ENCODE measurements around the gene ABCG4. TPM values are rescaled to one million over a fixed set of nuclear protein-coding genes. Genes with fewer than 3 reads are reported as not detected.

Gene ABCG4
- total and polyA plus RNA-seq, 2 experiments from 2014 or later, result 0.58 to 1.0 TPM

GRCh38 chr11:119179983-119180382, 31.1 kb downstream of the ABCG4 start:
- Histone ChIP-seq H2AFZ (no peak overlapping the region), H3K27me3 (ENCODE audit: insufficient read depth) (no peaks in the 10 kb centered on the region), H3F3A (replicated peaks; ENCODE audit: low read depth) (no peaks in the 10 kb centered on the region), H4K20me1 (replicated peaks; ENCODE audit: insufficient read depth) (no peaks in the 10 kb centered on the region), H3K4me3 (no peak overlapping the region), H3K9me2 (ENCODE audit: insufficient read depth) (no peaks in the 10 kb centered on the region), H3K79me2 (replicated peaks; ENCODE audit: insufficient read depth) (no peaks in the 10 kb centered on the region), H3K36me3 (ENCODE audit: insufficient read depth) (no peaks in the 10 kb centered on the region), H3K27ac (ENCODE audit: low read depth) (no peak overlapping the region), H3K4me1 (ENCODE audit: insufficient read depth) (no peaks in the 10 kb centered on the region), H3K4me2 (no peak overlapping the region)
- Mint-ChIP-seq H3K4me3 (no peak overlapping the region), H3K9me3 (no peaks in the 10 kb centered on the region), H3K4me1 (no peaks in the 10 kb centered on the region; the same call in 1 of the 3 replicates), H3K36me3 (ENCODE audit: low read depth) (no peaks in the 10 kb centered on the region; the same call in 2 of the 3 replicates), H3K27me3 (ENCODE audit: insufficient read depth, low read depth, poor library complexity) (peaks cover 13% of the 10 kb centered on the region), H3K27ac (no peak overlapping the region)
- TF ChIP-seq EZH2 (IDR thresholded peaks at IDR 0.05; ENCODE audit: low read depth, unreplicated experiment) (no peak), POLR2AphosphoS5 (IDR thresholded peaks at IDR 0.05; ENCODE audit: low read depth) (no peak), STAT1 (IDR thresholded peaks at IDR 0.05; ENCODE audit: unreplicated experiment) (no peak), JUNB (IDR thresholded peaks at IDR 0.05; ENCODE audit: unreplicated experiment) (no peak), EZH2phosphoT487 (IDR thresholded peaks at IDR 0.05; ENCODE audit: unreplicated experiment) (no peak), ZNF114 (CRISPR knock-in tag; IDR thresholded peaks at IDR 0.05) (no peak)
- ATAC-seq (no peak), DNase-seq (ENCODE audit: low spot score) (no peak)

- Histone ChIP-seq H2AFZ (no peak overlapping the region), H3K9me2 (ENCODE audit: insufficient read depth) (no peaks in the 10 kb centered on the region), H3K36me3 (ENCODE audit: insufficient read depth) (no peaks in the 10 kb centered on the region), H3K79me2 (replicated peaks; ENCODE audit: insufficient read depth) (no peaks in the 10 kb centered on the region), H3K27me3 (ENCODE audit: insufficient read depth) (no peaks in the 10 kb centered on the region), H3K4me3 (no peak overlapping the region), H3K4me2 (no peak overlapping the region), H3K27ac (ENCODE audit: low read depth) (no peak overlapping the region), H3F3A (replicated peaks; ENCODE audit: low read depth) (no peaks in the 10 kb centered on the region), H4K20me1 (replicated peaks; ENCODE audit: insufficient read depth) (no peaks in the 10 kb centered on the region), H3K4me1 (ENCODE audit: insufficient read depth) (no peaks in the 10 kb centered on the region)
- H3K4me1 Mint-ChIP-seq, result no peaks in the 10 kb centered on the region; the same call in 1 of the 3 replicates
- no peaks in the 10 kb centered on the region; the same call in 2 of the 3 replicates for H3K36me3 Mint-ChIP-seq (ENCODE audit: low read depth)
- H3K27ac Mint-ChIP-seq, result no peak overlapping the region
- ATAC-seq (no peak), DNase-seq (ENCODE audit: low spot score) (no peak)
- peaks cover 15% of the 10 kb centered on the region for H3K27me3 Mint-ChIP-seq (ENCODE audit: insufficient read depth, low read depth, poor library complexity)
- no peaks in the 10 kb centered on the region for H3K9me3 Mint-ChIP-seq
- no peak overlapping the region for H3K4me3 Mint-ChIP-seq
- no peak for TF ChIP-seq ZNF114 (CRISPR knock-in tag; IDR thresholded peaks at IDR 0.05)
- no peak for TF ChIP-seq STAT1 (IDR thresholded peaks at IDR 0.05; ENCODE audit: unreplicated experiment)
- TF ChIP-seq REST (IDR thresholded peaks at IDR 0.05; ENCODE audit: unreplicated experiment), result no peak
- TF ChIP-seq ZNF331 (CRISPR knock-in tag; IDR thresholded peaks at IDR 0.05; ENCODE audit: low read depth), result no peak
- TF ChIP-seq ZNF462 (CRISPR knock-in tag; IDR thresholded peaks at IDR 0.05), result no peak
- TF ChIP-seq CREB1 (CRISPR knock-in tag; IDR thresholded peaks at IDR 0.05; ENCODE audit: low read depth), result no peak
Measured at GRCh38 chr11:119180729-119181676, 32.2 kb downstream of the ABCG4 start.

All from GM23338 (cell line).